SH-SY5Y (cell line): ENCODE results near the gene SEMA3F.

ENCODE experiments used
- GATA2 ChIP-seq: IDR thresholded peaks from 2 replicates; pipeline ENCODE4 v1.6.1; 2011; ENCODE audit warnings: mild to moderate bottlenecking, low read depth, low read length
- GATA3 ChIP-seq: IDR thresholded peaks from 2 replicates; pipeline ENCODE4 v1.6.1; 2011; ENCODE audit warnings: low read depth, mild to moderate bottlenecking, low read length, moderate library complexity

DNA sequence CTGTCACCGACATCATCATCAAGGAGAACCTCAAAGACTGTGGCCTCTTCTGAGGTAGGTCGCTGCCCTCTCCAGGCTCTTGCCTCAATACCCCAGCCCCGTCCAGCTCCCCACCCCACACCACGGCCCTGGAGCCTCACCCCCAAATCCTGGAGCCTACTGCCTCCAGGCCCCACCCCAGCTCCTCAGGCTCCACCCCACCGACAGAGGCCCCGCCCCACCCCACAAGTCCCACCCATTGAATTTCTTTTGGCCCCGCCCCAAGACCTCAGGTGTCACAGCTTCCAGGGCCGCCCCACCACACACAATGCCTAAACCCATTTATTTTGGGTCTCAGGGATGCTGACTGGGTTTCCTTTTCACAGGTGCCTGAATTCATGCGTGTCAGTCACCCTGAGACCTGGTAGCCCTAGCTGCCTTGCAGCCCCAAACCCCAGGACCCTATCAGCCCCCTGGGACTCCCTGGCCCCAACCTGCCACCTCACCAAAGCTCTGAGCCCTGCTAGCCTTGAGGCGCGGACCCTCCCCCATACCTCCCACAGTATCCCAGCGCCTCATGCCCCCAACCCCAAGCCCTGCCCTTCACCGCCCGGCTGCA lies 39.9 kb downstream of the SEMA3F start:
- no peak for TF ChIP-seq GATA3
- no peak for TF ChIP-seq GATA2
